ENCODE measurements around the gene DNM2. TPM values are rescaled to one million over a fixed set of nuclear protein-coding genes. Genes with fewer than 3 reads are reported as not detected.

The DNM2 gene
- total and polyA plus RNA-seq, 2 of the 13 experiments (the other 11 are each of a cell fraction or from before 2014, with no cell fraction given) = 41.7 to 59.8 TPM

DNA sequence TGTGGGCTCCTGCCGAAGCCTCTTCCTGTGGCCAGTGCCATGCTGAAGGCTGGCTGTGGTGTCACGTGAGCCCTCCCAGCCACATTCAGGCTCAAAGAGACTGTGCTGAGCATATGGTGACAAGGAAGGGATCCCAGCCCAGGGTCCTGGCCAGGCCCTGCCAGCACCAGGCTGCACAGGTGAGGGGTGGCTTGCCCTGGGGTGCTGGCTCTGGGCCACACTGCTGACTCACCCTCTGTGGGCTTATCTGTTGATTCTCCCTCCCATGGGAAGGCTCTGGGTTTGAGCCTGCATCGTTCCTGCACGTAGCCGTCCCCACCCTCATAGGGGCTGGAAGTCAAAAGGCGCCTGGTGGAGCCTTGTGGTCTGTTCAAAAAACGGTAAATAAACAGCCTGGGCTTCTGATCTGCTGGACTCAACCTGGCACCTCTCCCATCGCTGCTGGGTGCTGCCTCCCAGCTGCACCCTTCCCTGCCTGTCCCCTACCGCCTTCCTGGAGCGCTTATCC lies 31.1 kb downstream of the DNM2 start (continued):
- TF ChIP-seq, protein P1, sequence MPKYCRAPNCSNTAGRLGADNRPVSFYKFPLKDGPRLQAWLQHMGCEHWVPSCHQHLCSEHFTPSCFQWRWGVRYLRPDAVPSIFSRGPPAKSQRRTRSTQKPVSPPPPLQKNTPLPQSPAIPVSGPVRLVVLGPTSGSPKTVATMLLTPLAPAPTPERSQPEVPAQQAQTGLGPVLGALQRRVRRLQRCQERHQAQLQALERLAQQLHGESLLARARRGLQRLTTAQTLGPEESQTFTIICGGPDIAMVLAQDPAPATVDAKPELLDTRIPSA (CRISPR knock-in tag; IDR thresholded peaks at IDR 0.05; ENCODE audit: borderline replicate concordance) = no peak
- TF ChIP-seq KAT8 (CRISPR knock-in tag; IDR thresholded peaks at IDR 0.05) (peak; percentile 52), FOXJ3 (CRISPR knock-in tag; IDR thresholded peaks at IDR 0.05; ENCODE audit: borderline replicate concordance) (0 out of 2 replicates have a peak, but pooled peaks have one; percentile 31), MZF1 (CRISPR knock-in tag; IDR thresholded peaks at IDR 0.05; ENCODE audit: borderline replicate concordance) (no peak), ZKSCAN8 (CRISPR knock-in tag; IDR thresholded peaks at IDR 0.05; ENCODE audit: borderline replicate concordance) (0 out of 2 replicates have a peak, but pooled peaks have one; percentile 43), EZH2 (conservative IDR thresholded peaks at IDR 0.05; ENCODE audit: low read depth, low read length) (no peak), FIP1L1 (IDR thresholded peaks at IDR 0.05; ENCODE audit: borderline replicate concordance, insufficient read depth, low read depth, low read length) (no peak), ZBTB20 (CRISPR knock-in tag; IDR thresholded peaks at IDR 0.05; ENCODE audit: borderline replicate concordance, low read depth) (no peak; the same call in 1 of the 2 replicates), SP5 (CRISPR knock-in tag; IDR thresholded peaks at IDR 0.05; ENCODE audit: borderline replicate concordance, low read depth) (0 out of 2 replicates have a peak, but pooled peaks have one; percentile 39), CENPX (CRISPR knock-in tag; IDR thresholded peaks at IDR 0.05) (no peak), REPIN1 (CRISPR knock-in tag; IDR thresholded peaks at IDR 0.05; ENCODE audit: borderline replicate concordance, low read depth) (no peak), ZBTB38 (CRISPR knock-in tag; IDR thresholded peaks at IDR 0.05) (no peak), MED1 (CRISPR knock-in tag; IDR thresholded peaks at IDR 0.05) (peak; percentile 92), GABPB1 (CRISPR knock-in tag; IDR thresholded peaks at IDR 0.05) (no peak; the same call in 1 of the 2 replicates), MED8 (CRISPR knock-in tag; IDR thresholded peaks at IDR 0.05; ENCODE audit: insufficient replicate concordance) (no peak), CBX5 (CRISPR knock-in tag; IDR thresholded peaks at IDR 0.05; ENCODE audit: borderline replicate concordance) (peak; percentile 65; the same call in 1 of the 2 replicates), RBM39 (IDR thresholded peaks at IDR 0.05; ENCODE audit: low read depth, low read length, poor library complexity, severe bottlenecking) (no peak), ZNF350 (CRISPR knock-in tag; IDR thresholded peaks at IDR 0.05; ENCODE audit: borderline replicate concordance, low read depth) (peak; percentile 51; the same call in 1 of the 2 replicates), CEBPG (CRISPR knock-in tag; IDR thresholded peaks at IDR 0.05) (peak; percentile 17), ZNF780A (CRISPR knock-in tag; IDR thresholded peaks at IDR 0.05) (no peak), ZNF562 (CRISPR knock-in tag; IDR thresholded peaks at IDR 0.05; ENCODE audit: borderline replicate concordance) (no peak), SUZ12 (IDR thresholded peaks at IDR 0.05; ENCODE audit: low read depth, low read length) (no peak), NR2C2 (CRISPR knock-in tag; IDR thresholded peaks at IDR 0.05; ENCODE audit: borderline replicate concordance) (no peak; the same call in 1 of the 2 replicates)
- TF ChIP-seq, protein P2, sequence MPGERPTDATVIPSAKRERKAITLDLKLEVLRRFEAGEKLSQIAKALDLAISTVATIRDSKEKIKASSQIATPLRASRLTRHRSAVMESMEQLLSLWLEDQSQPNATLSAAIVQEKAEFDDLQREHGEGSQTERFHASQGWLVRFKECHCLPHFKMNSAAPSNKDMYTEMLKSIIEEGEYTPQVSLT (CRISPR knock-in tag; IDR thresholded peaks at IDR 0.05; ENCODE audit: borderline replicate concordance, low read depth) = no peak
- TF ChIP-seq, protein P3, sequence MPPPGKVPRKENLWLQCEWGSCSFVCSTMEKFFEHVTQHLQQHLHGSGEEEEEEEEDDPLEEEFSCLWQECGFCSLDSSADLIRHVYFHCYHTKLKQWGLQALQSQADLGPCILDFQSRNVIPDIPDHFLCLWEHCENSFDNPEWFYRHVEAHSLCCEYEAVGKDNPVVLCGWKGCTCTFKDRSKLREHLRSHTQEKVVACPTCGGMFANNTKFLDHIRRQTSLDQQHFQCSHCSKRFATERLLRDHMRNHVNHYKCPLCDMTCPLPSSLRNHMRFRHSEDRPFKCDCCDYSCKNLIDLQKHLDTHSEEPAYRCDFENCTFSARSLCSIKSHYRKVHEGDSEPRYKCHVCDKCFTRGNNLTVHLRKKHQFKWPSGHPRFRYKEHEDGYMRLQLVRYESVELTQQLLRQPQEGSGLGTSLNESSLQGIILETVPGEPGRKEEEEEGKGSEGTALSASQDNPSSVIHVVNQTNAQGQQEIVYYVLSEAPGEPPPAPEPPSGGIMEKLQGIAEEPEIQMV (CRISPR knock-in tag; IDR thresholded peaks at IDR 0.05; ENCODE audit: low read depth) = no peak
- TF ChIP-seq, protein P4, sequence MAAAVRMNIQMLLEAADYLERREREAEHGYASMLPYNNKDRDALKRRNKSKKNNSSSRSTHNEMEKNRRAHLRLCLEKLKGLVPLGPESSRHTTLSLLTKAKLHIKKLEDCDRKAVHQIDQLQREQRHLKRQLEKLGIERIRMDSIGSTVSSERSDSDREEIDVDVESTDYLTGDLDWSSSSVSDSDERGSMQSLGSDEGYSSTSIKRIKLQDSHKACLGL (CRISPR knock-in tag; IDR thresholded peaks at IDR 0.05) = no peak
- TF ChIP-seq, protein P5, sequence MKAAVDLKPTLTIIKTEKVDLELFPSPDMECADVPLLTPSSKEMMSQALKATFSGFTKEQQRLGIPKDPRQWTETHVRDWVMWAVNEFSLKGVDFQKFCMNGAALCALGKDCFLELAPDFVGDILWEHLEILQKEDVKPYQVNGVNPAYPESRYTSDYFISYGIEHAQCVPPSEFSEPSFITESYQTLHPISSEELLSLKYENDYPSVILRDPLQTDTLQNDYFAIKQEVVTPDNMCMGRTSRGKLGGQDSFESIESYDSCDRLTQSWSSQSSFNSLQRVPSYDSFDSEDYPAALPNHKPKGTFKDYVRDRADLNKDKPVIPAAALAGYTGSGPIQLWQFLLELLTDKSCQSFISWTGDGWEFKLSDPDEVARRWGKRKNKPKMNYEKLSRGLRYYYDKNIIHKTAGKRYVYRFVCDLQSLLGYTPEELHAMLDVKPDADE (CRISPR knock-in tag; IDR thresholded peaks at IDR 0.05) = no peak

All from HepG2 (cell line).